ENCODE data around the gene CARD8.
"Not testable (repeated sequence)": the region's sequence is repeated elsewhere in the genome, so short reads cannot be mapped to it uniquely, and the experiment has no call there.

CARD8 gene, protein sequence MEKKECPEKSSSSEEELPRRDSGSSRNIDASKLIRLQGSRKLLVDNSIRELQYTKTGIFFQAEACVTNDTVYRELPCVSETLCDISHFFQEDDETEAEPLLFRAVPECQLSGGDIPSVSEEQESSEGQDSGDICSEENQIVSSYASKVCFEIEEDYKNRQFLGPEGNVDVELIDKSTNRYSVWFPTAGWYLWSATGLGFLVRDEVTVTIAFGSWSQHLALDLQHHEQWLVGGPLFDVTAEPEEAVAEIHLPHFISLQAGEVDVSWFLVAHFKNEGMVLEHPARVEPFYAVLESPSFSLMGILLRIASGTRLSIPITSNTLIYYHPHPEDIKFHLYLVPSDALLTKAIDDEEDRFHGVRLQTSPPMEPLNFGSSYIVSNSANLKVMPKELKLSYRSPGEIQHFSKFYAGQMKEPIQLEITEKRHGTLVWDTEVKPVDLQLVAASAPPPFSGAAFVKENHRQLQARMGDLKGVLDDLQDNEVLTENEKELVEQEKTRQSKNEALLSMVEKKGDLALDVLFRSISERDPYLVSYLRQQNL

DNA sequence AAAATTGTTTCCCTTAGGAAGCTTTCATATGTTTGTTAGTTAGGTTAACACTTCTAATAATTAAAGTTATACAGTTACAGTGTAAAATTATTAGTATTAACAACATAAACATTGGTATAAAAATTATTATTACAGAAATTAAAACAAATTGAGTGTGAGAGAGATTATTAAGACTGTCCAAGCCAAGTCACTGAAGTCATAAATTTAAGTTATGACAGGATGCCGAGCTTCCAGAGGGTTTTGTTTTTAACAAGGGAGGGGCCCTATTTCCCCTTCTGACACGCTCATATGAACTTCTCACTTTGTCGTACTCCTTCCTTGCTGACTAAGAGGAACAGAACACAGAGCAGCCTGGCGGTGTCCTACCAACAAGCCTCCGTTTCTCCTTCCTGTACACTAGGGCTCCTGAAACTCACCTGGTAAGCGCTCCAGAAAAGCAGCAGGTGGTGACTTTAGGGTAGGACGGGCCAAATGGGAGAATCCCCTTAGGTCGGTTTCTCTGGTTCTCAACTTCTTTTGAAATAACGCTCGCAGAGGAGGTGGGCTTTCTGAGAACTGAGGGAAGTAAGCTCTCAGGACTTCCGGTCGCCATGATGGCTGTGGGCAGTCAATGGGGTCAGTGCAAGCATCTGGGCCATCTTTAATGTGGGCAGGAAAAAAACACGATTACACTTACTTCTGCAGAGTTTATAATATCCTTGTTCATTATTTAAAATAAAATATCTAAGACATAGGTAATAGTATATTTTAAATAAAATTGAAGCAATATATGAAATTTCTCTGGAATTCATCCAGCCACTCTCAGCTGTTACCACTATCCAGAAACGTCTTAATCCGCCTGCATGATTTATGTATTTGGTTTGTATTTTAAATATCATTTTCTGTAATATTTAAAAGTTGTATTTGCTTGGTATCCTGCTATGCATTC is at the start of gene CARD8:
CARD8 (minus strand) TSS at position 537 of the 928 bp plus-strand sequence. CDS start 14,892 bp downstream, outside the sequence.
- peak; percentile 56 to 66 (median 61) for DNase-seq (ENCODE audit: low read depth in 3 of 3)

DNA sequence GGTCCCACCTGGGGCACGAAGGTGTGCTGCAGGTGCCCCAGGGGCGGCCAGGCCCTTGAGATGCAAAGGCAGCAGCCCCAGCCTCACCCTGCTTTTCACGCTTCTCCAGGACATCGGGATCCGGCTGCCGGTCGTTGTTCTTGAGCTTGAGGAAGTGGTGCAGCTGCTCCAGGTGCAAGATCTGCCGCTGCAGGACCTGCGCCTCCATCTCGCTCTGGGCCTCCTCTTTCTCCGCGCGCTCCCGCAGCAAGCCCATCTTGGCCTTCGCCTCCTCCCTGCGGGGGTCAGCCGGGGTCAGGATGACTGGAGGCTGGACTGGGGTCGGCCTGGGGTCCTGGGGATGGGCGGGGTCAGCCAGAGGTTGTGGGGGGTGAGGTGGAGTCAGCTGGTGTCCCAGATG is 48.2 kb upstream of the CARD8 start:
- DNase-seq (ENCODE audit: low read depth in 3 of 3) = no peak

- DNase-seq (ENCODE audit: low read depth in 3 of 3) = no peak
Measured at GRCh38 chr19:48303367-48303766, 47.7 kb upstream of the CARD8 start.

- no peak for DNase-seq (ENCODE audit: low read depth in 3 of 3)
Measured at GRCh38 chr19:48302600-48302959, 46.9 kb upstream of the CARD8 start.

- DNase-seq (ENCODE audit: low read depth in 3 of 3) = no peak
Measured at GRCh38 chr19:48301886-48302599, 46.3 kb upstream of the CARD8 start.

DNA sequence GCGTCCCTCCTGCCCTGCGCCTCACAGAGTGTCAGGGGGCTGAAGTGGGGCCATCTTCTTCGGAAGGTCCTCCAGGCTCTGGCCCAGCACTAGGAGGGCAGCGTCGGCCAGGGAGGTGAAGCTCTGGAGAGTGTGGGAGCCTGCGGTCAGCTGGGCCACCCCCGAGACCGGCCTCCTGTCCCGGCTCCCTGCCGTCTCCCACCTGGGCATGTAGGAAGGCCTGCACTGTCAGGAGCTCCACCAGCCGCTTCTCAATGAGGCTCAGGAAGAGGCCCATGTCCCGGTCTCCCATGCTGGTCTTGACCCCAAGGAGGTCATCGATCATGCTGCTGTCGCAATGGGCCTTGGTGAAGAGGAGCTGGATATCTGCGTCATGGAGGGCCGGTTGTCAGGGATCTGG is 42.3 kb upstream of the CARD8 start:
- DNase-seq (ENCODE audit: low read depth in 3 of 3) = no peak

DNA sequence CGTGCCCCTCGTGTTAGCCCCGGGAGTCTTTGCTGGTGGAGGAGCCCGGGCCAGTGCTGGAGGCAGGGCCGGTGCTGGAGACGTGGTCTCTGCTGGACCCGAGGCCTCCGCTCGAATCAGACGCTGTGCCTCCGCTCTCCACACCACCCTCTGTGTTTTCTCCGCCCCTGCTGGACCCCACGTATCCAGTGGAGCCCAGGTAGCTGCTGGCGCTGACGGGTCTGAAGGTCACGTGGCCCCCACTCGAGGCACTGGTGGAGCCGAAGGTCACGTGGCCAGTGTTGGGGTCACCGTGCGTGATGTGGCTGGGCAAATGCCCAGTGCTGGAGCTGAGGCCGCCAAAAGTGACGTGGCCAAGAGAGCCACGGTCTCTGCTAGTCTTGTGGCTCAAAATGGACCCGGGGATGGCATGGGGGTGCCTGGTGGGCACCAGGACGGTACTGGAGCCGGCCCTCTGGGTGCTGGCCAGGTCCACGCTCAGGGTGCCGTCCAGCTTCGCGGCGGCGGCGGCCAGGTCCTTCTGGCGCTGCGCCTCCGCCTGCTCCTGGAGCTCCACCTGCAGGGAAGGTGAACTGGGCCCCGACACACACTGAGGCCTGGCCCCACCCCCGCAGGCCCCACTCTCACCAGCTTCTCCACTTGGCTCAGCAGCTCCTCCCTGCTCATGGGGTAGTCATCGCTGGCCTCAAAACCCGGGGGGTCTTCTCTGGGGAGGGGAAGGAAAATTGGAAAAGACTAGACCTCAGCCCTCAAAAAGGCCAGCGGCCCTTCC is 41.4 kb upstream of the CARD8 start:
- no peak for DNase-seq (ENCODE audit: low read depth in 3 of 3)

- no peak for DNase-seq (ENCODE audit: low read depth in 3 of 3)
Measured at GRCh38 chr19:48295458-48295857, 39.7 kb upstream of the CARD8 start.

DNA sequence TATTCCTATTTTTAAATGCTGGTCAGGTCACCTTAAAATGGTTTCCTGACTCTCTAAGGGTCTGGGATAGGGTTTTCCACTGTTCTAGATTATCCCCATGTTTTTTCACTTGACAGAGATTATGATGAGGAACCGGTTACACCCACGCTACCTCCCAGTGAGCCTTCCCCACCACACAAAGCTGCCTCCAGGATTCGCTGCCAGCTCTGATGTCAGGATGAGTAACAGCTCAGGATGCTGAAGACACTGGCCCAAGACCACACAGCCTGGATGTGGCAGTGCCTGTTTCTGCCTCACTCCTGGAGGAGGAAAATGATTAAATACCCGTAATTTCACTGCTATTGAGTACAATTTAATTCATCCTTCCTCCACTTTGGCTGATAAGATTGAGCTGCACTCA is 37.1 kb upstream of the CARD8 start:
- DNase-seq (ENCODE audit: low read depth in 3 of 3) = no peak

DNA sequence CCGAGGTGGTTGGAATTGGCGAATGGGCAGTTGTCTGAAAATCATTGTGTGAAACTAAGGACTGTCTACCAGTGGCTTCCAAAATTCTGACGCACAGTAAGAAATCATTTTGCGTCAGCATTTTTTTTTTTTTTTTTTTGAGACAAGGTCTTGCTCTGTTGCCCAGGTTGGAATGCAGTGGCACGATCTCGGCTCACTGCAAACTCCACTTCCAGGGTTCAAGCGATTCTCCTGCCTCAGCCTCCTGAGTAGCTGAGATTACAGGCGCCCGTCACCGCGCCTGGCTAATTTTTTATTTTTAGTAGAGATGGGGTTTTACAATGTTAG is 35.7 kb upstream of the CARD8 start:
- DNase-seq (ENCODE audit: low read depth in 3 of 3) = not testable (repeated sequence)

GRCh38 chr19:48290771-48291488 is 35.2 kb upstream of the CARD8 start:
- peak; percentile 27 to 59 (median 39) for DNase-seq (ENCODE audit: low read depth in 3 of 3)

- DNase-seq (ENCODE audit: low read depth in 3 of 3) = no peak
Measured at GRCh38 chr19:48290401-48290770, 34.7 kb upstream of the CARD8 start.

- DNase-seq (ENCODE audit: low read depth in 3 of 3) = no peak
Measured at GRCh38 chr19:48287748-48288147, 32.0 kb upstream of the CARD8 start.

DNA sequence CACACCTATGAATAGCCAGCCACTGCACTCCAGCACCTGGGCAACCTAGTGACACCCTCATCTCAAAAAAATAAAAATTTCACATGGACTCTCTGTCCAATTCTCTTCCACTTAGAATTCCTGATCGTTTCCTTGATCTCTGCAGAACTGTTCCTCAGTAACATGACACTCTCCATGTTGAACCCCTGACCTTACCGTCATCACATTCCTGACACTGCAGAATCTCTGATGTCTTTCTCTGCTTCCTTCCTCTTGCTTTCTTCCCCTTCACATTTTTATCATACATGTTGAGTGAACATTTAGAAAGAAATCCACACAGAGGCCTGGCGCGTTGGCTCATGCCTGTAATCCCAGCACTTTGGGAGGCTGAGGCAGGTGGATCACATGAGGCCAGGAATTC is 29.2 kb upstream of the CARD8 start:
- DNase-seq (ENCODE audit: low read depth in 3 of 3) = no peak

- no peak for DNase-seq (ENCODE audit: low read depth in 3 of 3)
Measured at GRCh38 chr19:48283908-48284307, 28.2 kb upstream of the CARD8 start.

- no peak for DNase-seq (ENCODE audit: low read depth in 3 of 3)
Measured at GRCh38 chr19:48279747-48280146, 24.0 kb upstream of the CARD8 start.

DNA sequence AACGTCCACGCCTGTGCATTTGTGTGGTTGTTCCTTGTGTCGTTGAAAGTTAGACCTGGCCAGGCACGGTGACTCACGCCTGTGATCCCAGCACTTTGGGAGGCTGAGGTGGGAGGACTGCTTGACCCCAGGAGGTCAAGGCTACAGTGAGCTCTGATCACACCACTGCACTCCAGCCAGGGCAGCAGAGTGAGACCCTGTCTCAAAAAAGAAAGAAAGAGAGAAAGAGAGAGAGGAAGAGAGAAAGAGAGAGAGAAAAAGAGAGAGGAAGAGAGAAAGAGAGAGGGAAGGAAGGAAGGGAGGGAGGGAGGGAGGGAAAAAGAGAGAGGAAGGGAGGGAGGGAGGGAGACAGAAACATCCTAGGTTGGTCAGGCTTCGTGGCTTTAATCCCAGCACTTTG is 19.2 kb upstream of the CARD8 start:
- DNase-seq (ENCODE audit: low read depth in 3 of 3) = no peak

GRCh38 chr19:48274173-48274572 is 18.5 kb upstream of the CARD8 start:
- no peak for DNase-seq (ENCODE audit: low read depth in 3 of 3)

DNA sequence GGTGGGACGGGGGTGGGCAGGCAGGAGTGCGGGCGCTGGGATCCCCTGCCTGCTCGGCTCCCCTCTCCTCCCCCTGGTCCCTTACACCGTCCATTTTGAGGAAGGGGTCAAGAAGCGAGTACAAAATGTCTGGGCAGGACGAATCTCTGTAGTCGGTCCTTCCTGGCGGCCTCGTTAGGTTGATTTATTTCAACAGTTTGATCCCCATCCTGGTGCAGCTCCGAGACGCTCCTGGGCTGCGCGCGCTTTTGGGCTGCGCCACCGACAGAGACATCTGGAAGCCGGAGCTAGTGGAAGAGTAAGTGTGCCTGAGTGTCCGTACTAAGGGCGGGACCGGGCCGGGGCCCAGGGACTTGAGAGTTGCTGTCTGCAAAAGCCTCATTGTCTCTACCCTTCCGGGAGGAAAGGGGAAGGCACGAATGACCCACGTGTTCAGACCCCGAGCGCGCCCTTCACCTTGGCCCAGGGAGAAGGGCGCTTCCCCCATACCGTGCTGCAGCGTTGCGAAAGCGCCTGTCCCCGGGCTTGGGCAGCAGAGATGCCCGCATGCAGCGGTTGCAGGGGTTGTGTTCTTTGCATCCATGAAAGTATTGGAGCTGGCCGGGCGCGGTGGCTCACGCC is 15.9 kb upstream of the CARD8 start:
- no peak for DNase-seq (ENCODE audit: low read depth in 3 of 3)

DNA sequence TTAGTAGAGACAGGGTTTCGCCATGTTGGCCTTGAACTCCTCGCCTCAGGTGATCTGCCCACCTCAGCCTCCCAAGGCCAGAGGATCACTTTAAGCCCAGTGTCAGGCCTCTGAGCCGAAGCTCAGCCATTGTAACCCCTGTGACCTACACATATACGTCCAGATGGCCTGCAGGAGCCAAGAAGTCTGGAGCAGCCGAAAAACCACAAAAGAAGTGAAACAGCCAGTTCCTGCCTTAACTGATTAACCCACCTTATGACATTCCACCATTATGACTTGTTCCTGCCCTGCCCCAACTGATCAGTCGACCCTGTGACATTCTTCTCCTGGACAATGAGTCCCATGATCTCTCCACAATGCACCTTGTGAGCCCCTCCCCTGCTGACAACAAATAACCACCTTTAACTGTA is 13.9 kb upstream of the CARD8 start:
- DNase-seq (ENCODE audit: low read depth in 3 of 3) = not testable (repeated sequence)
